Activated effector memory CD4-positive, alpha-beta T cell treated with Interleukin-2 at 50 U/mL for 16 hours (primary cell): ENCODE measurements around the gene ANTXR1.

Source experiments
- DNase-seq: peaks from one replicate; pipeline ENCODE4 v3.0.0-alpha.2; 2020

The ANTXR1 gene

DNA sequence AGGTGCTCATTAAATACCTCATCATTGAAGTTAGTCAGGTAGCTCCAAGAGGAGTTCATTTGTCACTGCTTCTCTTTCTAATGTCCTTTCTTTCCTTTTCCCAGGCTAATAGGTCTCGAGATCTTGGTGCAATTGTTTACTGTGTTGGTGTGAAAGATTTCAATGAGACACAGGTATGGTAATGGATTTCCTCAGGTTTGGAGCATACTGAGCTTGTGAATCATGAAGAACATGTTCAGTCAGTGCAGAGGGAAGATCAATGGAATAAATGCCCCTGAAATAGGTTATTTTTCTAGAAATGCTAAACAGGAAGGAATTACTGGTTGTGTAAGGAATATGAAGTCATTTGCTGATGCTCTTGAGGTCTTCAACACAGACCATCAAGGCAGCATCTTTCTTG, 62.5 kb downstream of the ANTXR1 start:
- DNase-seq: no peak

DNA sequence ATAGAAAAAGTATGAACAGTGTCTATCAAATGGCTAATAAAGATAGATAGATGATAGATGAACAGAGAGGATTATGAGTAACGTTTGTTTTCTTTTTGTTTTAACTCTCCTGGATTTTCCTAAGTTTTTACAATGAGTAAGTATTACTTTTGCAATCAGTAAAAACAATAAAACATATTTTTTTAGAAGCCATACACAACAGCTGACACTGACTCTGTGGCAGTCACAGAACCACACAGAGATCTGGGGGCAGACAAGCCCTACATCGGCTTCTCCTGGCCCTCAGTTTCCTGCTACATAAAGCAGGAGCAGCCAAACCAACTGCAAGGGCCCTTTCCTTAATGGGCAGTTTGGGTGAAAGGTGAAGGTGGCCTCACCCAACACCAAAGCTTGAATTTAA, 63.6 kb downstream of the ANTXR1 start:
- DNase-seq: no peak

GRCh38 chr2:69077252-69077950, 64.4 kb downstream of the ANTXR1 start:
- no peak for DNase-seq

DNA sequence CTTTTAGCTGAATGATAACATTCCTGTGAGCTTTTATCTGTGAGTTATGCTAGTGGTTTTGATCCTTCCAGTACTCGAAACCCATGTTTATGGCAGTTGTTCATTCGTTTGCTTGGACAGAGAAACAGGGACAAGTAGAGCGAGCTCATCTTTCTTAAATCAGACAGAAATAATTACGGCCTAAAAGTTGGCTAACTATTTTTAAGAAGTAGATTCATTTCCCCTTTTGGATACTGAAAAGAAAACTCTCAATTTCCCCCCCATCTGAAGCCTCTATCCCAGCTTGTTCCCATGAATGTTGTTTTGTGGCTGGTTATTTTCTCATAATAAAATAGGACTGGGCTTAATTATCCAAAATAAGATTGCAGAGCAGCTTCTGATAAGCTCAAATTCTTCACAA, 67.1 kb downstream of the ANTXR1 start:
- DNase-seq: no peak

GRCh38 chr2:69081001-69081580, 68.1 kb downstream of the ANTXR1 start:
- no peak for DNase-seq

DNA sequence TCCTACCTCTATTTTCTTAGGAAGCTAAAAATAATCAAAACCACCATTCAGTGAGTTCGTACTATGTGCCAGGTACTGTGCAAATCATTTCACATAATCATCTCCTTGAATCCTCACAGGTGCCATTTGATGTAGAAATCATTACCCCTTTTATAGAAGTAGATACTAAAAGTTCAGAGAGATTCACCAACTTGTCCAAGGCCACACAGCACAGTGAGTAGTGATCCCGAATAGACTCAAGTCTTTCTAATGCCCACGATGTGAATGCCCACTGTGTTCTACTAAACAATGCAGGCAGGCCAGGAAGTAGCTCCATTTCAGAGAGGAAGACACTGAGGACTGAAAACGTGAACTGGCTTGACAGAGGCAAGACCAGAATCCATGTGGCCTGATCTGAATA, 68.8 kb downstream of the ANTXR1 start:
- DNase-seq: no peak

GRCh38 chr2:69082430-69082997, 69.5 kb downstream of the ANTXR1 start:
- DNase-seq: no peak

GRCh38 chr2:69083235-69083748, 70.3 kb downstream of the ANTXR1 start:
- no peak for DNase-seq

GRCh38 chr2:69084492-69084891, 71.5 kb downstream of the ANTXR1 start:
- no peak for DNase-seq

GRCh38 chr2:69086466-69086865, 73.5 kb downstream of the ANTXR1 start:
- no peak for DNase-seq

DNA sequence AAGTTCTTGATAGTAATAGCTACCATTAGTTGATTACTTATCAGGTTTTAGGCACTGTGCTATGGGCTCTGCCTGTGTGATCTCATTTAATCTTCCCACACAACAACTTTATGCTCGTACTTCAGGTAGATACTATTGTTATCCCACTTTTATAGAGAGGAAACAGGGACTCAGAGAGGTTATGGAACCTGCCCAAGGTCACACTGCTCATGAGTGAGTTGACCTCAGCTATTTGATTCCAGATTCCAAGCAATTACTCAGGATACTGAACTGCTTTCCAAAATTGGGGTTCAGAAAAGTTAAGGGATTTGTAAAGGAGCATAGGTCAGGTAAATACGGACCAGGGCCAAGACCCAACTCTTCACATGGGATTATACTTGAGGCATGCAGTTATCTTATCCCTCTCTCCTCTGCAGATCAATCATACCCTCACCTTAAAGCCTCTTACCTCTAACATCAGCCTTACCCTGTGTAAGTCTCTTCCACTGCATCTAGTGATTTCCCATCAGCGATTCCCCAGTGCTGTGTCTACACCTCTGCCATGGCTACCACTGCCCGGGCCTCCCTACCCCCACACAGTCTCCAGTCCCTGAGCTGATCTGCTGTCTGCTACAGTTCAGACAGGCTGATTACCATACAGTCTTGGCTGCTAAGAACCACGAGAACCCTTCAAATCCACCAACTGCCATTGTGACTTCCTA, 74.4 kb downstream of the ANTXR1 start:
- no peak for DNase-seq

DNA sequence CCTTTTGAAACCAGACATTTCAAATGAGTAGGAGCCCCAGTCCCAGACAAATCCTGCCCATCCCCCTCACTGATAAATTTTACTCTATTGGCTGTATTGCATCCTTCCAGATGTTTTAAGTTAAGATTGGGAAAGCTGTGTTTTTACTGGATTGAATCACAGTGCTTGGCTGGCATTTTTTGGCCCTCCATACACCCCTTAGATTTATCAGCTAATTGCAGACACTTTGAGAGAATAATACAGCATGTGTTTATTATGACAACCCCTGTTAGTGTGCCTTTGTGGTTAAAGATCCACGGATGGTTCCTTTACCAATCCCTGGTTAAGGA, 74.9 kb downstream of the ANTXR1 start:
- no peak for DNase-seq

- DNase-seq: no peak
These were observed 75.5 kb downstream of the ANTXR1 start for GRCh38 chr2:69088466-69088865.

- no peak for DNase-seq
These were observed 76.3 kb downstream of the ANTXR1 start for GRCh38 chr2:69089266-69089665.

DNA sequence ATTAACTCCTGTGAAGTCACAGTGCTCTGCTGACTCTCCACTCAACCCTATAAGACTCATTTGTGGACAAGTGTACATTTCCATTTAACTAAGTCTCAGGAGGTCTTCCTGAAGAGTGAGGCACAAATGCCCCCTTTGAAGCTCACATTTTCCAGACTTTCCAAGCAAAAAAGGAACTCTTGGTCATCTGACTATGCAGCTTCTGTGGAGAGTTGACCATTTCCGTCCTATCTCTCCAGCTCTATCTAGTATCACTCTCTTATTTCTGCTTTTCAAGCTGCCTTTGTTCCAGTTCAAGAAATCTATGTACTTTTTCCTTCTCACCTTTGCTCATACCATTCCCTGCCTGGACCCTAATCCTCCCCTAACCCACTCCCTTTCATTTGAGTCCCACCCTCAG, 77.0 kb downstream of the ANTXR1 start:
- no peak for DNase-seq

DNA sequence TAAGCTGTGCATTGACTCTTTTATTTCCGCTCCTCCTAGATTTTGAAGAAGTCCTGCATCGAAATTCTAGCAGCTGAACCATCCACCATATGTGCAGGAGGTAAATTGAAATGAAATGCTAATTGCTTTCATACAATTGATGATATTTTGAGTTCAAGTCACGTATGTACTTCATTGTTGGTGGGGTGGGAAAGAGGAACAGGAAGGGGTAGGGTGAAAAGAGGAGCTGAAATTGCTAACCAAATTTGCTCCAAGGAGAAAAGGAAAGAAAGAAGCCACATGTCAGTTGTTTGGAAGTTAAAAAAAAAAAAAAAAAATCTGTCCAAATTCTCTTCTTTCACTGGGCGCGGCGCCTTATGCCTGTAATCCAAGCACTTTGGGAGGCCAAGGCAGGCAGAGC, 77.8 kb downstream of the ANTXR1 start:
- no peak for DNase-seq

DNA sequence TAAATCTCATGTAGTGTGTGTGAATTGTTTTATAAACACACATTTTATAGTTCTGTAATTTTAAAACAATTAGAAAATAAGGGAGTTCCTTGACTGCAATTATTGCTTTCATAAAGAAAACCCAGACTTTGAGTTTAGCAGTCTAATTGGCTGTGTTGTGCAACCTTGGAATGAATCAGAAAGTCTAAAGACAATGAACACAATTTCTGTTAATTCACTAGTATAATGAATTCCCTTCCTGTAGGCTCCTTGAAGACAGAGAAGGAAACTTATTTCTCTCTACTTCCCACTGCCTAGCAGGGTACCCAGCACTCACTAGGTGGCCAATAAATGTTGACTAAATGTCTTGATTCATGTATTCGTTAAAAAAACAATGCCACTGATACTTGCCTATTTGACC, 79.9 kb downstream of the ANTXR1 start:
- no peak for DNase-seq

GRCh38 chr2:69095305-69095704, 82.3 kb downstream of the ANTXR1 start:
- DNase-seq: no peak

DNA sequence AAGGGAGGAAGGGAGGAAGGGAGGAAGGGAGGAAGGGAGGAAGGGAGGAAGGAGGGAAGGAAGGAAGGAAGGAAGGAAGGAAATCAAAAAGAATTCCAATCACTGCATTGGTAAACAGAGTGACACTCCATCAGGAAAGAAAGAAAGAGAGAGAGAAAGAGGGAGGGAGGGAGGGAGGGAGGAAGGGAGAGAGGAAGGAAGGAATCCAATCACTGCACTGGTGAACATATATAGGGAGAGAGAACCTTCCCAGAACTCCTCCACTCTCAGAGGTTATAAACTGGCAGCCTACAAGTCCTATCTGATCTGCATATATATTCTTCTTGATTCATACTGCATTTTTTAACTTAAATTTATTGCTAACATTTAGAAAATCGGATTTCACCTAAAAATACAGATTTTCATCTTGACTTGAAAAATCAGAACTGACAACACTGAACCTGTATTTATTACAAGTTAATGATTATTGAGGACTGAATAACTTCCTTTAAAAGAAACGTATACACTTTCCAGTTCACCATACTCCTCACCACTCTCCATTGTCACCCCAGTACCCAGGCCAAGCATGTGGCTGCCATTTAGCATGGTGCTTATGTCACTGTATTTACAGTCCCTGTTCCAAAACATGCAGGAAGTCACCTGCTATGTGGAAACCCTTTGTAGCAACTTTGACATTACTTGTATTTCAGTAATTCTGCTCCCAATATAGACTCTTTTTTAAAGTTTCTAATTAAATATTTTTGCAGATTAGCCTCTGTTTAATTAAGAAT, 83.5 kb downstream of the ANTXR1 start:
- DNase-seq: no peak

- no peak for DNase-seq
These were observed 84.2 kb downstream of the ANTXR1 start for GRCh38 chr2:69097148-69097610.

GRCh38 chr2:69097891-69098655, 85.1 kb downstream of the ANTXR1 start:
- DNase-seq: no peak

DNA sequence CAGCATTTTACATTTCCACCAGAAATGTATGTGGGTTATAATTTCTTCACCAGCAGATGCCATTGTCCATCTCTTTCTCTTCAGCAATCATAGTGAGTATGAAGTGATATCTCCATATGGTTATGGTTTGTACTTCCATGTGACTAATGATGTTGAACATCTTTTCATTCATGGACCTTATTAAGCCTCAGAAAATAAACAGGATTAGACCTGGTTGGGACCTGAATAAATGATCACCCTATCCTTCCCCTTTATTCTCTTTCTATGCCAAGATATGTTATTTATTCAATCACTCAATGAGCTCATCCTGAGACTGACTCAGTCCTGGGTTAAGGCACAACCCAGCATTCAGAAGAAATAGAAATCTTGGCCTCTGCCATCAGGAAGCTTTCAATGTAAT, 86.6 kb downstream of the ANTXR1 start:
- DNase-seq: no peak
